Measurements from ENCODE around the gene MORN1.

DNA sequence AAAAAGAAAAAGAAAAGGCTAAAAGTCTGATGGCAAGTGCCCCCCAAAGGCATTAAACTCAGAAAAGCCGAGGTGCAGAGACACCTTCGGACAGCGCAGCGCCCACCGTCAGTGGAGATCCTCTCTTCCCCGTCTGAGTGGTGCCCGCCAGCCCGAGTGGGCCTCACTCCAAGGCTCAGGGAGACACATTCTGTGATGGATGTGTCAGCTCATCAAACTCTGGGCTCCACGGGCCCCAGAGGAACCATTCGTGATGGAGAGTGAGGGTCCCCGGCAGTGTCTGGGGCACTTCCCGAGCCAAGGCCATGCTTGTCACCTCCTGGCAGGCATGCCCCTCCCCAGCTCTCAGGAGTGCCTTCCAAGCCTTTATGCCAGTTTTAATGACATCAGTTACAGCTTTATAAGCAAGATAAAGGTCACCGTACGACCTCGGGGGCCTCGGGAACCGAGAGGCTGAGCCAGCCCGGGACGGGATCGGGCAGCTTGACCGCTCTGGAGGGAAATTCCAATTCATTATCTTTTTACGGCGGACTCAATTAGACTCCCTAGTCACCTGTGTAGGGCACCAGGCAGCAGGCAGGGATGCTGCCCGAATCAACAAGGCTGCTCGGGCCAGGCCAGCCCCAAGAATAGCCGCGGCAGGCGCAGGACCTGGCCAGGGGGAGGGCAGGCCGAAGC, 49.5 kb downstream of the MORN1 start:
- TF ChIP-seq, protein P1, sequence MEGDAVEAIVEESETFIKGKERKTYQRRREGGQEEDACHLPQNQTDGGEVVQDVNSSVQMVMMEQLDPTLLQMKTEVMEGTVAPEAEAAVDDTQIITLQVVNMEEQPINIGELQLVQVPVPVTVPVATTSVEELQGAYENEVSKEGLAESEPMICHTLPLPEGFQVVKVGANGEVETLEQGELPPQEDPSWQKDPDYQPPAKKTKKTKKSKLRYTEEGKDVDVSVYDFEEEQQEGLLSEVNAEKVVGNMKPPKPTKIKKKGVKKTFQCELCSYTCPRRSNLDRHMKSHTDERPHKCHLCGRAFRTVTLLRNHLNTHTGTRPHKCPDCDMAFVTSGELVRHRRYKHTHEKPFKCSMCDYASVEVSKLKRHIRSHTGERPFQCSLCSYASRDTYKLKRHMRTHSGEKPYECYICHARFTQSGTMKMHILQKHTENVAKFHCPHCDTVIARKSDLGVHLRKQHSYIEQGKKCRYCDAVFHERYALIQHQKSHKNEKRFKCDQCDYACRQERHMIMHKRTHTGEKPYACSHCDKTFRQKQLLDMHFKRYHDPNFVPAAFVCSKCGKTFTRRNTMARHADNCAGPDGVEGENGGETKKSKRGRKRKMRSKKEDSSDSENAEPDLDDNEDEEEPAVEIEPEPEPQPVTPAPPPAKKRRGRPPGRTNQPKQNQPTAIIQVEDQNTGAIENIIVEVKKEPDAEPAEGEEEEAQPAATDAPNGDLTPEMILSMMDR (IDR thresholded peaks at IDR 0.05; ENCODE audit: insufficient read depth, low read length) = no peak
- TF ChIP-seq POLR2AphosphoS5 (IDR thresholded peaks at IDR 0.05; ENCODE audit: low read depth) (no peak), SPI1 (IDR thresholded peaks at IDR 0.05; ENCODE audit: borderline replicate concordance, low read depth) (no peak), GABPA (IDR thresholded peaks at IDR 0.05; ENCODE audit: low read depth) (no peak)
- TF ChIP-seq, protein P2, sequence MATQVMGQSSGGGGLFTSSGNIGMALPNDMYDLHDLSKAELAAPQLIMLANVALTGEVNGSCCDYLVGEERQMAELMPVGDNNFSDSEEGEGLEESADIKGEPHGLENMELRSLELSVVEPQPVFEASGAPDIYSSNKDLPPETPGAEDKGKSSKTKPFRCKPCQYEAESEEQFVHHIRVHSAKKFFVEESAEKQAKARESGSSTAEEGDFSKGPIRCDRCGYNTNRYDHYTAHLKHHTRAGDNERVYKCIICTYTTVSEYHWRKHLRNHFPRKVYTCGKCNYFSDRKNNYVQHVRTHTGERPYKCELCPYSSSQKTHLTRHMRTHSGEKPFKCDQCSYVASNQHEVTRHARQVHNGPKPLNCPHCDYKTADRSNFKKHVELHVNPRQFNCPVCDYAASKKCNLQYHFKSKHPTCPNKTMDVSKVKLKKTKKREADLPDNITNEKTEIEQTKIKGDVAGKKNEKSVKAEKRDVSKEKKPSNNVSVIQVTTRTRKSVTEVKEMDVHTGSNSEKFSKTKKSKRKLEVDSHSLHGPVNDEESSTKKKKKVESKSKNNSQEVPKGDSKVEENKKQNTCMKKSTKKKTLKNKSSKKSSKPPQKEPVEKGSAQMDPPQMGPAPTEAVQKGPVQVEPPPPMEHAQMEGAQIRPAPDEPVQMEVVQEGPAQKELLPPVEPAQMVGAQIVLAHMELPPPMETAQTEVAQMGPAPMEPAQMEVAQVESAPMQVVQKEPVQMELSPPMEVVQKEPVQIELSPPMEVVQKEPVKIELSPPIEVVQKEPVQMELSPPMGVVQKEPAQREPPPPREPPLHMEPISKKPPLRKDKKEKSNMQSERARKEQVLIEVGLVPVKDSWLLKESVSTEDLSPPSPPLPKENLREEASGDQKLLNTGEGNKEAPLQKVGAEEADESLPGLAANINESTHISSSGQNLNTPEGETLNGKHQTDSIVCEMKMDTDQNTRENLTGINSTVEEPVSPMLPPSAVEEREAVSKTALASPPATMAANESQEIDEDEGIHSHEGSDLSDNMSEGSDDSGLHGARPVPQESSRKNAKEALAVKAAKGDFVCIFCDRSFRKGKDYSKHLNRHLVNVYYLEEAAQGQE (IDR thresholded peaks at IDR 0.05; ENCODE audit: insufficient replicate concordance, low read depth) = no peak

All from HL-60 (cell line).